Erythroblast (primary cell): ENCODE data around the gene C14orf119.

ENCODE experiments used
- GATA1 ChIP-seq: IDR thresholded peaks from 2 replicates; pipeline ENCODE4 v1.6.1; 2011; ENCODE audit warnings: low read depth, mild to moderate bottlenecking, control low read depth, low read length, moderate library complexity
- POLR2A ChIP-seq: IDR thresholded peaks from 2 replicates; pipeline ENCODE4 v1.6.1; 2011; ENCODE audit warnings: mild to moderate bottlenecking, low read length

- TF ChIP-seq POLR2A: no peak
- TF ChIP-seq GATA1: no peak
Measured at GRCh38 chr14:23090254-23090636, 5.1 kb upstream of the C14orf119 start.
